PFSK-1 (cell line): Measurements from ENCODE around the gene SESN3.

Experiments
- POLR2AphosphoS5 ChIP-seq: IDR thresholded peaks from 2 replicates; pipeline ENCODE4 v1.6.1; 2012; ENCODE audit warnings: low read depth, mild to moderate bottlenecking, control low read depth, low read length, moderate library complexity
- SIN3A ChIP-seq: IDR thresholded peaks from 2 replicates; pipeline ENCODE4 v1.6.1; 2012; ENCODE audit warnings: mild to moderate bottlenecking, low read length, moderate library complexity, borderline replicate concordance; ENCODE audit not compliant: insufficient read depth
- TAF1 ChIP-seq: IDR thresholded peaks from 2 replicates; pipeline ENCODE4 v1.6.1; 2012; ENCODE audit warnings: low read length, control low read depth, borderline replicate concordance; ENCODE audit not compliant: insufficient read depth

DNA sequence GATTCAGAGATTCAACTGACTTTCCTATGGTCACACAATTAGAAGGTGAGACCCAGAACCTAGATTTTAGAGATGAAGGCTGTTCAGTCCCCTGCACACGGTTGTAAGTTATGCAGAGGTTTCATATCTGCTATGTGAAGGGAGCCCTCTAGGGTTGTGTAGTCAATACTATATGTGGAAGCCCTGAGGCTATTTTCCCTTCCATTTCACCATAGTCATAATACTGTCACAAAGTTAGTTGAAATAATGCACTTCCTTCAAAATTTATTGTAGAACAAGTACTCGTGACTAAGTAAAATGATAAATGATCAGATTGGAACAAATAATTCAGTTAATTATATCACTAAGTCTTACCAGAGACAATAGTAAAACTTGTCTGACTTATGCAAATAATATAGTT lies 92.6 kb downstream of the SESN3 start:
- no peak for TF ChIP-seq SIN3A
- TF ChIP-seq TAF1, result no peak
- TF ChIP-seq POLR2AphosphoS5, result no peak
